ENCODE results near the gene SRD5A3.

DNA sequence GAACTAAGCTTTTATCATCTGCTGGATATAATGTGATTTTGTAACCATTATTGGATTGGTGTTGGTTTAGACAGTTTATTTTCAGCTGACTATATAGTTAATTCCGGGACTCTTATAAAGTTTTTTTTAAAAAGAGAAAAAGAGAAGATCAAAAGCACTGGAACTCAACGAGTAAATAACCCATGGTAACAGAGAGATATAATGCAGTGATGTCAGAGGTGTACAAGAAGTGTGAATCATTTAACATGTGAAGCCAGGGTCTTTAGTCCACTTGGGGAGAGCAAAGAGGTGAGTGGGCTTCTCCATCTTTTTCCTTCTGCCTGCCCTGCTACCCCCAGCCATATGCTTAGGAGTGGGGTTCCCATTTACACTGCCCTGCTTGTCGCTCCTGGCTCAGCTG is 52.9 kb downstream of the SRD5A3 start:
- TF ChIP-seq POLR2AphosphoS5 (IDR thresholded peaks at IDR 0.05; ENCODE audit: low read depth, low read length) (no peak), SIN3A (IDR thresholded peaks at IDR 0.05; ENCODE audit: borderline replicate concordance, insufficient read depth, low read depth, low read length) (no peak), TCF7L2 (IDR thresholded peaks at IDR 0.05; ENCODE audit: low read depth, low read length) (no peak)
- TF ChIP-seq, protein P1, sequence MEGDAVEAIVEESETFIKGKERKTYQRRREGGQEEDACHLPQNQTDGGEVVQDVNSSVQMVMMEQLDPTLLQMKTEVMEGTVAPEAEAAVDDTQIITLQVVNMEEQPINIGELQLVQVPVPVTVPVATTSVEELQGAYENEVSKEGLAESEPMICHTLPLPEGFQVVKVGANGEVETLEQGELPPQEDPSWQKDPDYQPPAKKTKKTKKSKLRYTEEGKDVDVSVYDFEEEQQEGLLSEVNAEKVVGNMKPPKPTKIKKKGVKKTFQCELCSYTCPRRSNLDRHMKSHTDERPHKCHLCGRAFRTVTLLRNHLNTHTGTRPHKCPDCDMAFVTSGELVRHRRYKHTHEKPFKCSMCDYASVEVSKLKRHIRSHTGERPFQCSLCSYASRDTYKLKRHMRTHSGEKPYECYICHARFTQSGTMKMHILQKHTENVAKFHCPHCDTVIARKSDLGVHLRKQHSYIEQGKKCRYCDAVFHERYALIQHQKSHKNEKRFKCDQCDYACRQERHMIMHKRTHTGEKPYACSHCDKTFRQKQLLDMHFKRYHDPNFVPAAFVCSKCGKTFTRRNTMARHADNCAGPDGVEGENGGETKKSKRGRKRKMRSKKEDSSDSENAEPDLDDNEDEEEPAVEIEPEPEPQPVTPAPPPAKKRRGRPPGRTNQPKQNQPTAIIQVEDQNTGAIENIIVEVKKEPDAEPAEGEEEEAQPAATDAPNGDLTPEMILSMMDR (IDR thresholded peaks at IDR 0.05), result no peak
- TF ChIP-seq, protein P2, sequence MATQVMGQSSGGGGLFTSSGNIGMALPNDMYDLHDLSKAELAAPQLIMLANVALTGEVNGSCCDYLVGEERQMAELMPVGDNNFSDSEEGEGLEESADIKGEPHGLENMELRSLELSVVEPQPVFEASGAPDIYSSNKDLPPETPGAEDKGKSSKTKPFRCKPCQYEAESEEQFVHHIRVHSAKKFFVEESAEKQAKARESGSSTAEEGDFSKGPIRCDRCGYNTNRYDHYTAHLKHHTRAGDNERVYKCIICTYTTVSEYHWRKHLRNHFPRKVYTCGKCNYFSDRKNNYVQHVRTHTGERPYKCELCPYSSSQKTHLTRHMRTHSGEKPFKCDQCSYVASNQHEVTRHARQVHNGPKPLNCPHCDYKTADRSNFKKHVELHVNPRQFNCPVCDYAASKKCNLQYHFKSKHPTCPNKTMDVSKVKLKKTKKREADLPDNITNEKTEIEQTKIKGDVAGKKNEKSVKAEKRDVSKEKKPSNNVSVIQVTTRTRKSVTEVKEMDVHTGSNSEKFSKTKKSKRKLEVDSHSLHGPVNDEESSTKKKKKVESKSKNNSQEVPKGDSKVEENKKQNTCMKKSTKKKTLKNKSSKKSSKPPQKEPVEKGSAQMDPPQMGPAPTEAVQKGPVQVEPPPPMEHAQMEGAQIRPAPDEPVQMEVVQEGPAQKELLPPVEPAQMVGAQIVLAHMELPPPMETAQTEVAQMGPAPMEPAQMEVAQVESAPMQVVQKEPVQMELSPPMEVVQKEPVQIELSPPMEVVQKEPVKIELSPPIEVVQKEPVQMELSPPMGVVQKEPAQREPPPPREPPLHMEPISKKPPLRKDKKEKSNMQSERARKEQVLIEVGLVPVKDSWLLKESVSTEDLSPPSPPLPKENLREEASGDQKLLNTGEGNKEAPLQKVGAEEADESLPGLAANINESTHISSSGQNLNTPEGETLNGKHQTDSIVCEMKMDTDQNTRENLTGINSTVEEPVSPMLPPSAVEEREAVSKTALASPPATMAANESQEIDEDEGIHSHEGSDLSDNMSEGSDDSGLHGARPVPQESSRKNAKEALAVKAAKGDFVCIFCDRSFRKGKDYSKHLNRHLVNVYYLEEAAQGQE (IDR thresholded peaks at IDR 0.05; ENCODE audit: insufficient read depth in 1 of 2, low read depth in 2 of 2, low read length in 1 of 2), result no peak
